NT2/D1 (cell line): ENCODE data around the gene TM9SF4.

Source experiments
- SUZ12 ChIP-seq: IDR thresholded peaks from 2 replicates; pipeline ENCODE4 v1.6.1; 2011; ENCODE audit not compliant: insufficient read length, insufficient read depth; ENCODE audit errors: extremely low read depth
- YY1 ChIP-seq: IDR thresholded peaks from 2 replicates; pipeline ENCODE4 v1.6.1; 2011; ENCODE audit not compliant: insufficient read length, insufficient read depth
- ZNF274 ChIP-seq: IDR thresholded peaks from 2 replicates; pipeline ENCODE4 v1.6.1; 2011; ENCODE audit warnings: mild to moderate bottlenecking, low read depth, low read length

GRCh38 chr20:32179515-32179914, 70.0 kb downstream of the TM9SF4 start:
- TF ChIP-seq YY1 (no peak), ZNF274 (no peak), SUZ12 (no peak)
